Inflammatory macrophage (primary cell): ENCODE measurements around the gene BCAS1.

Experiments
- DNase-seq, 2 donors: peaks; one replicate each; pipeline ENCODE4 v3.0.0-alpha.2; 2020 to 2022

BCAS1 gene

DNA sequence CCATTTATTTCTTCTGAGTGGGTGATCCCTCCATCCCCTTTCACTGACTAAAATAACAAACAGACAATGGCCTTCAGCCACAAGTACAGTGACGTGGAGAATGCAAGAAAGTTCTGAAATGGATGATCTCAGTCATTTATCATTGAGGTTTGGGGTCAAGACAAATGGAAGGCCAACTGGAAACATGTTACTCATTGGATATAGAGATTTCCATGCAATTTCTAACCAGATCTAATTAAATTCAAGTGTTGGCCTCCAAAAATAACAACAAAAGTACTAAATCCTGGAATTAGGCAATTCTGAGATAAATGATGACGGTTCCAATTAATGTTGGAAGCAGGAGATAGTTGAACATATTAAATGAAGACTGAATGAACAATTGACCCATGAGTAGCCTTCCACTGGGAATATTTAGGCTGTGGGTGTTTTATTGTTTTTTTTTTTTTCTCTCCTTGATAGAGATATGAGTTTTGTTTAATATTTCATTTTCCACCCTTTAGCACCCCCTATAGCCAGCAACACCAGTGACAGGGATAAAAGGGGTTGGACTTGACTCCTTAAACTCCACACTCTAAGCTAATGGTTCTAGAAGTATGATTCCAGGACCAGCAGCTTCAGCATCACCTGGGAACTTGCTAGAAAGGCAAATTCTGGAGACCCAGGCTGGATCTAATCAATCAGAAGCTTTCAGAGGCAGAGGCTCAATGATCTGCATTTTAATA is 112.8 kb downstream of the BCAS1 start:
- no peak for DNase-seq

DNA sequence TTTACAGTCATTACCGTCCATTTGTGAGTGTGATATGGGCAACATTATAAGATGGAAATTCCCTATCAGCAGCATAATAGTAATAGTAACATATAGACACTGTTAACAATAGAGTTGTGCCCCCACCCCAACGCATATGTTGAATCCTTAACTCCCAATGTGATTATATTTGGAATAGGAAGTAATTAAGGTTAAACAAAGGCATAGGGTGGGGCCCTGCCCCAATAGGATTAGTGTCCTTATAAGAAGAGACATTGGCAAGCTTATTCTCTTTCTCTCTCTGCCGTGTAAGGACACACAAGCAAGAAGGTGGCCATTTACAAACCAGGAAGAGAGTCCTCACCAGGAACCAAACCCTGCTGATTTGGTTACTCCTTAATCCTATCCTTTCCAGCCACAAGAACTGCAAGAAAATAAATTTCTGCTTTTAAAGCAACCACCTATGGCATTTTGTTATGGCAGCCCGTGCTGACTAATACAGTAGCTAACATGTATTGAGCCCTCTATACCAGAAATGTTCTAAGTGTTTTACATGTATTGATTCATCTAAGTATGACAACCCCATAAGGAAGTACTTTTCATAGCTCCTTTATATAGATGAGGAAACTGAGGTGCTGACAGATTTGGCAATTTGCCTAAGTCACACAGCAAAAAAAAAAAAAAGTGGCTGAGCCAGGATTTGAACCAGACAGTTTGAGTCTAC is 114.2 kb downstream of the BCAS1 start:
- DNase-seq = peak in 1 of 2 donors; percentile 30

DNA sequence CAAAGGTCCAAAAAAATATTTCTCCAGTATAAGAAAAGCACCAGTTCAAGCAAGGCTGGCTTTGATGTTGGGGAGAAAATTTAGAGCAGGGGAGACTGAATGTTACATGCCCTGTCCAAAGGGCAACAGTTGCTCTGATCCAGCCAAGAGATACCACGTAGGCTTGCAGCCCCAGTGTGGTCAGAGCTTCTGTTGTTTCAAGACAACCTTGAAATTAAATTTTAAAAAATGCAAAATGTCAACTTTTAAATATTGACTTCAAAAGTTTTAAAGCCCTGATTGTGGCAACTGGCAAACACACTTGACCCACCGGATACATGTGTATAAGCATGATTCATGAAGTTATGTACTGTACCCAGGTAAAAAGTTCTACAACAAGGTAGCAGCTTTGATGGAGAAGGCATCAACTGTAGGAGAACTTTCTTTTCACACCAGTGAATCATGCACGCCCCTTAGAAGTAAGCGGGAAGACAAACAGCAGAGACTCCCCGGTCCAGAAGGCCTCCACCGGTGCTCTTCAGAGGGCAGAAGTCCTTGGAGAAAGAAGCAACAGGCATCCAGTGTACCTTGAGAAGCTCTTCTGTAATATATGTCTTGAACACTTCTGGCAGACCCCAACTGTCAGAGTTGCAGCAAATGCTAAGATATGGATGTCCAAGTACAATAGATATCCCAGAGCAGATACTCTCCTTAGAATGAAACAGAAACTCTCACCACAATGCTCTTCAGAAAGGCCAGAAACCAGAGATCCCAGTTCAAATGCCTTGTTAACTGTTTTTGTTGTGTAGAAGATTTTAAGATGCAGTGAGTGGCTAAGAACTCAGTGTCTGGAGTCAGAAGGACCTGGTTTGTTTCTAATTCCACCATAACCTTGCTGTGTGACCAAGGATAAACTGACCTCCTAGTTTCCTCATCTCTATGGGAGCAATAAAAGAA is 115.4 kb downstream of the BCAS1 start:
- DNase-seq = no peak

DNA sequence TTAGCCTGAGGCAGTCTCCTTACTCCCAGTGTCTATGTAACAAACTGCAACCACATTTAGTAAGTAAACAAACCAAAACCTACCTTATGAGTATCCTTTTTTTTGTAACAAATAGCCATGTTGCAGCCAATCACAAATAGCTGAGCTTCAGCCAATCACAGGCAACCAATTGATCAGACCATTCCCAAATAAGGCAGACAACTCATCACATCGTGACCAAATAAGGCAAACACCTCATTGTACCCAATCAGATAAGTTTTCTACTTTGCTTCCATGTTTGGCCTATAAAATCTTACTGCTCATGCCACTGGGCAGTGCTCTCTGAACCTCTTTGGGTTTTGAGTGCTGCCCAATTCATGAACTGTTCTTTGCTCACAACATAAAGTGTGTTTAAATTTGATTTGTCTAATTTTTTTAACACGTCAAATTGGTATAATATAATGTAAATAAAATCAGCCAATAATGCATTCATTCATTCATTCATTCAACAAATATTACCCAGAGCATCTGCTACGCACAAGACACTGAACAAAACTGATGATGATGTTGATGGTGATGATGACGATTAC is 117.8 kb downstream of the BCAS1 start:
- DNase-seq = no peak

DNA sequence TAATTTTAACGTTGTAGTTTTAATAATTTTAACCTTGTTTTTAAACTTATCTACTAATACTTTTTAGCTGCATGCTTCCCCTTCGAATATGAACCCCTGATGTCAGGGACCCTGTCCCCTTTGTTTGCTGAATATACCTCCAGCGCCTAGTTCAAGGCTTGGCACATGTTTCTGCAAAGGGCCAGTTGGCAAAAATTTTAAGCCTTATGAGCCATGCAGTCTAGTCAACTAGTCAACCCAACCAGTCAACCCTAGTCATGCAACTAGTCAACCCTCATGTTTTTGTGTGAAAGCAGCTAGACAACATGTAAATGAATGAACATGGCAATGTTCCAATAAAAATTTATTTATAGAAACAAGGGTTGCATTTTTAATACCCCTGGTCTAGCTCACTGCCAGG is 119.8 kb downstream of the BCAS1 start:
- no peak for DNase-seq

DNA sequence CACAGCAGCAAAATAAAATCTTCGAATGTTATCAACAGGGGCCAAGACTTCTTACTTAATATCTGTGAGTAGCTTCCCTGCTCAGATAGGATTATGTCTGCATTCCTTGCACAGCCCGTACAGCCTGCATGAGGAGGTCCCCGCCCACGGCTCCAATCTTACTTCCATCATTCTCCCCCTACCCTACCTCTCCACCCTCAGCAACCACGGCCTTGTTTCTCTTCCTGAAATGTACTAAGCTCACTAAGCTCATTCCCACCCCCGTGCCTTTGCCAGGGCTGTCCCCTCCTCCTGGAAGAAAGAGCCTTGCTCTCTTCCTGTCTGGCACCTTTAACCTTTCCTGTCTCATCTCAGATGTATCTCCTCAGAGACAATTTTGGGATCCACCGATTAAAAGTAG is 120.4 kb downstream of the BCAS1 start:
- DNase-seq = peak; percentile 23 to 75

DNA sequence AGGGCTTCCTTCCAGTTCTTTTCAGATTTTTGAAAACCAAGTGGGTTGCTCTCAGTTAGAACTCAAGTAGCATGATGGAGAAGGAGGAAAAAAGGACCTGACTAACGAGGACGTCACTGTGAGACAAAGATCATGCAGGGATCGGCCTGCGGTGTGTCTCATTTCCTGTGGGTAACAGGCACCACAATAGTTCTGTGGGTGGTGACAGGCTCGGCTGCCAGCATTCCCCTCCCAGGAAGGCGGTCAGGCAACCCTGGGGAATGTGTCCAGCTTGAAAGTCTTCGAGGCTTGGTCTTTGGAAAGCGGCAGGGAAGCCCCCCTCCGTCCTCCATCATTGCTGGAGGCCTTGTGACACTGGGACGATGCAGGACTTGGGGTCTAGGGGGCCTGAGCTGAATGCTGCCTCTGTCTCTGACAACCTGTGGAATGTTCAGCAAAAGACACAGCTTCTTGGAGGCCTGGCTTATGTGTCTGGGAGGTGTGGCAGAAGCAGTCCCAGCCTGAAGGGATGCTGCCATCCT is 121.0 kb downstream of the BCAS1 start:
- peak; percentile 70 to 88 for DNase-seq

DNA sequence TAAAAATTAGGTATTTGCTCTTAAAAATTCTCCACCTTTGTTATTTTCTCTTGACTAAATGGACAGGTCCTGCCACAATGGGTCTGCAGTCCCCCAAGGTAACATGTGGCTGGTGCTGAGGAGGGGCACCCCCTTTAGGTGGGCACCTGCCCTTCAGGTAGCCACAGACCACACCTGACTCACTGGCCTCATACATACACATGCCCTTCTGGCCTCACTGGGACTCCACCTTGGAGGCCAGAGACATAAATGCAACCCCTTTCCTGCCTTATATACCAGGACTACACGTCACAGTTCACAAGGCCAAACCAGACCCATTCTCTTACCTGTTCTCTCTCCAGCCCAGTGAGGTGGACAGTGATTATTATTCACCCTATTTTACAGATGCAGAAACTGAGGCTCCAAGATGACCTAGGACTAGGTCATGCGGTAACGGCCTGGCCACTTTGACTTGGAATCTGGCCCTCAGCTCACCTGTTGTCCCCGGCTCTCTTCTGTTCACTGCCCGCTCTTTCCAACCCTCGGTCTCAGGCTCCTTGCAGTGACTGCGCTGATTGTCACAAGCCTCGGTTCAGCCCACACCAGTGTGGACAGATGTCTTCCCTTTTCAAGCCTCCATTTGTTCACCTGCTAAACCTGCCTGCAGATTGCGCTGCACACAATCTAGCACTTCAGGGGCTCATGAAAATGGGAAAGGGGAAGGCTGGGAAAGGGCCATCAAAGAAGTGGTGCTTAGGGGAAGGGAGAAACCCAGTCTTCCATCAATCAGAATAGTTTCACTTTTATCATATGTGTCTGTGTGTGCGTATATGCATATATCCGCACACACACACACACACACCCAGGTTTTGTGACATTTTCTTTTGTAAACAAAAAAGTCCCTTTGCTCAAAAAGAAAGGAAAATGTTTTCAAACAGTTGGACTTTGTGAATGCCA is 121.7 kb downstream of the BCAS1 start:
- no peak for DNase-seq

DNA sequence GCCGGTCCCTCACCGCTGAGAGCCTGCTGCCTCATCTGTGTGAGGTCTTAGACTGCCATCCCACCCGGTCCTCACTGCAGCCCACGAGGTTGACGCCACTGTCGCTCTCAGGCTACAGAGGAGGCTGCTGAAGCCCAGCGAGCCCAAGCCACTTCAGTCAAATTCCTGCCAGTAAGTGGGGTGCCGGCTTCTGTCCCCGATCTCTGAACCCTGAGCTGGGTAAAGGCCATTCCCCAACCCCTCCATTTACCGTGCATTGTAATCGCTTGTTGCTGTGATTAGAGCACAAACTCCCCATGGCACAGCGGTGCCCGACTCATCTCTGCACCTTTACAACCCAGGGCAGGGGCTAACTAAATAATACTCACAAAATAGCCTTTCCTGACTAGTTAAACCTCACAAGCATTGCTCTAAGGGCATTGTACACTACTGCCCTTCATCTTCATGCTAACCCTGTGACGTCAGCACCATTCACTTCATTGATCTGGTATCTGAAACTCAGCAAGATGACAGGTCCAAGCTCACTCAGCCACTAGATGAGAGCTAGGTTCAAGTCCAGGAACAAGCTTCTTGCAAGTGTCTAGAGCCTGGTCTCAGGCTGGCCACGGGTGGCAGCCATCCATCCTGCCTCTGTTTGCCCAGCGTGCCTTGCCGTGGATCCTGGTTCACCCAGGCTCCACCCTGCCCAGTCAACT is 122.7 kb downstream of the BCAS1 start:
- DNase-seq = no peak

DNA sequence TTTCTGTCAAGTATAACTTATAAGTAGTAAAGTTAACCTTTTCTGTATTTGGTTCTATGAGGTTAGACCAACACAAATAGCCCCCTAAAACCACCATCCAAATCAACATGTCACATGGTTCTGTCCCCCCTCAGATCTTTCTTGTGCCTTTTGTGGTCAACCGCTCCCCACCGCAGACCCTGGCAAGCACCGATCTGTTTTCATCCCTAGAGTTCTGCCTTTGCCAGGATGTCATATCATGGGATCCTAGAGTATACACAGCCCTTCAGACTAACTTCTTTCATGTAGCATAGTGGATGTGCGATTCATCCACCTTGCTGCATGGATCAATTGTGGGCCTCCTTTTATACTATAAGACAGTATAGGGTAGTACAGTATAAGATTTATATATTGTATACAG is 124.3 kb downstream of the BCAS1 start:
- DNase-seq = no peak

DNA sequence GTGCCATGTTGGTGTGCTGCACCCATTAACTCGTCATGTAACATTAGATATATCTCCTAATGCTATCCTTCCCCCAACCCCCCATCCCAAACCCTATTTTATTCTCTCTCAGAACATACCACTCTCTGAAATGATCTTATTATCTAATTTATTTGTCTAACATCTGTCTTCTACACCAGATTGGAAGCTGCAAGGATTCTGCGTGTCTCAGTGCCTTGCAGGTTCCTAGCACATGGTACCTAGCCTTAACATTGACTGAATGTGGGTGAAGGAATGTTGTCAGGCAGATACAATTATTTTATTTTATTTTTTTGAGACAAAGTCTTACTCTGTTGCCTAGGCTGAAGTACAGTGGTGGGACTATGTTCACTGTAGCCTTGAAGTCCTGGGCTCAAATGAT is 124.9 kb downstream of the BCAS1 start:
- DNase-seq = no peak

DNA sequence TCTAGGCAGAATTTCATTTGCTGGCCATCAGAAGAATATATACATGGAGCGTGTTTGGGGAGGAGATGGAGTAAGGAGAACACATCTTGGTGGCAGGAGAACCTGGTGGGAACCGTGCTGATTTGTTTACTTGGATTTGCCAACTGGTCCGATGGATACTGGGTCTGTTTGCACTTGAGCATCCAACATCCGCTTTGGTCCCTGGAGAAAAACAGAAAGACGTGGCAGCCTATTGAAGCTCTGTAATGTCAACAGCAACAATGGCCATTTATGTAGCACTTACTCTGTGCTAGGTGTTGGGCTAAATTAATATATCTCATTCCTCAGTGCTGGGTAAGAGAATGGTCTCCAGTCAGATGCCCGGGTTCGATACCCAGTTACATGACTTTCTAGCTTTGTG is 125.6 kb downstream of the BCAS1 start:
- DNase-seq = no peak

DNA sequence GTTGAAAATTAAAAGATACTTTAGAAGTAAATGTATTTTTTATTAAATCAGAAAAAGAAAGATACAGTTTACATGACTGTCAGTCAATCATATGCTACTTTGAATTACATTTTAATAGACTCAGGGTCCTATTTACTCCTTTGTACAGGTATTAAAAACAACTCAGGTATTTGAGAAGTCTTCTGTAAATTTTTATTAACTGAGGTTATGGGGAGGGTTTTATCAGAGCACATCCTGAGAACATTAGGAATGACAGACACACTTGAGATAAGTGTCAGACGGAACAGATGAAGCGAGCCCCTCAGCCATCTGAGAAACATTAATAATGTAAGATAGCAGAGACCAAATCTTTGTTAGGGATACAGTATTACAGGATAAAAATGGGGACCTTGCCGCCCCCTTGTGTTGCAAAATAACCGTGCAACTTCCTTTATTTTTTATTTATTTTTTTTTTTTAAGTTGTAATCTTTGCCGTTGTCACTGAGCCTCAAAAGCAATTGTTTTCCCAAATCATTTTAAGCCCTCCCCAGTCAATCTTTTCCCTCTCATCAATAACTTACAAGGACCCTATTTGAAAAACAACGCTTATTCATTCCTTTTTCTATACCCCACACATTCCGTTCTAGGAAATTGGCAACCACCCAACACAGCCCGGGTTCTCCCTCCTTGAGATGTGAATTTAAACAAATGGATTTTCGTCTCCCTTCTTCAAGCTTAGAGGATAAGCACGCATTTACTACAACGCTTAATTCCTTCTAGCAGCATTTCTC is 126.7 kb downstream of the BCAS1 start:
- DNase-seq = peak; percentile 51 to 52

DNA sequence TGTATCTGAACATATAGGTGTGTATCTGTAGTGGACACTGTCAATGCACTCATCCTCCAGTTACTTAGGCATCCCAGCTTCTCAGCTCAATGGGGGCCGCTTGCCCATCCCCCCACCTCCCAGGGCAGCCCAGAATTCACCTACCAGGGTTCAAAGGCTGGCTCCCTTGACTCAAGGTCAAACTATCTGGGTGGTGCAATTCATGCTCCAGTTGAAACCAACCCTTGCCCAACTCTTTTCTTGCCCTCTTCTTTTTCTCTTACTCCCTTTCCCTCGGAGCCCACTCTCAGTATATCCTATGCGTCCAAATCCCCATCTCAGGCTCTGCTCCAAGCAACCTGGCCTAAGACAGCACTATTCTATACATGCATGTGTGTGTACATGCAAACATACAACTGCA is 127.4 kb downstream of the BCAS1 start:
- no peak for DNase-seq

DNA sequence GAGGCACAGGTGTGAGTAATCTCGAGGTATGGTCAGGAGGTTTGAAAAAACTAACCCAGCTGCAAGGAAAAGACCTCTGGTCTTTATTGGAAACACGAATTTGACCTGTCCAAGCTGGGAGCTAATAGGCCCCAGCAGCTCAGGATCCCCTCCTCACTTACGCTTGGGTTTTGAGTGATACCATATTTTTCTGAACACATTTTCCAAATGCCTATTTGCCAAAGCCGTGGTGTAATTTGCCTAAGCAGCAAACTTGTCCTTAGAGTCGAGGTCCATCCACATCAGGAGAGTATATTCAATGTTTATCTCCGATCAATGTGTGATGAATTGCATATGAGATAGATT is 128.0 kb downstream of the BCAS1 start:
- no peak for DNase-seq

DNA sequence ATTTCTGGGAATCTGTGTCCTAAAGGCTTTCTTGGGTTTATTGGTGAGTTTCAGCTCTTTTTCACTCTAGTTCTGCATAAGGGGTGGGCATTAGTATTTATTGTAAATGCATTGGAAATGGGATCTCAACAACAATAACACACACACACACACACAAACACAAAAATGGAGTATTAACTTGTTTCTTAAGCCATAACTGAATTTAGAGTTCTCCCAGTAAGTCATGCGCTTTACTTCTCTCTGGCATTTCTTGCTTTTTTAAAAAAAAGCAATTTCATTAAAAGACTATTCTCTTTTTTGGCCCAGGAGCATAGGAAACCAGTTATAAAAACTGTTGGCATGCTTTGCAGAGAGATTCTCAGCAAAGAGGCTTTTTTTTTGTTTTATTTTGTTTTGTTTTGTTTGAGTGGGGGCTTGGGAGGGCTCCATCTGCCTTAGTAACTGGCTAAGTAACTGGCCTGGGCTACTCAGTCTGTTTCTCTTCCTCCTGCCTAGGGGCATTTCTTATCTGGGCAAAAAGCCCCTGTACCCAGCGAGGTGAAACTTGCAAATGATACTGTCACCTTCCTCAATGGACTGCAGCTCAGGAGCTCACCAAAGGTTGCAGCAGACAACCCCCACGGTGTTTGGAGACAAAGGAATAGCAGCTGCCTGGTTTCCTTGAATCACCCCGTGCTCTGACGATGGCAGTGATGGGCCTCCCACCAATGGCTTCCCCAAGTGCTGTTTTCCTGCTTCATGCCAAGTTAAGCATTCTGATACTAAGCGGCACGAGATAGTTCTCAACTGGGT is 128.5 kb downstream of the BCAS1 start:
- DNase-seq = no peak

DNA sequence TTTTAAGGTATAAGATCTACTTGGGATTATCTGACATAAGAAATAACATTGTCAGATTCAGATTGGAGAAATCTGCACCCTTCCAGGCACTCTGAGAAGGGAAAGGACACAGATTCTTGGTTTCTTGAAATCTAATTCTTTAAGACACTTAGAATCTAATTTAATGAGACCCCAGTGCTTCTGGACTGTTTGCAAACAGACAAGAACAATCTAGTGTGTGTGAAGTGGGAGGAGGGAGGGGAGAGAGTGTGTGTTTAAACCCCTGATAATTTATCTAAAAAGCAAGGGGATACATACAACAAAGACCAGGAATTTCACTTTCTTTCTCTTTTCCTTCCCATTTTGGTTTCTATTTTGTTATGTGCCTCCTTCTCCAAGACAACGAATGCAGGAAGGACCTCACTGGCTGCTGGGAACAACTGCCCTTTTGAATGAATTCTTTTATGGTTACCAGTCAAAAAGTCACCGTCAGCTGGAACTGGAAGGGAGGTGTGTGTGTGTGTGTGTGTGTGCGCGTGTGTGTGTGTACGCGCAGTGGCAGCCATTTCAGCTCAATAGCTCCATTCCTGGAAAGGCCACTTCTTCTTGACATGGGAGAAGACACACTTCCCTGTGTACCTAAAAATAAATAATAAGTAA is 129.4 kb downstream of the BCAS1 start:
- DNase-seq = peak; percentile 42 to 52

DNA sequence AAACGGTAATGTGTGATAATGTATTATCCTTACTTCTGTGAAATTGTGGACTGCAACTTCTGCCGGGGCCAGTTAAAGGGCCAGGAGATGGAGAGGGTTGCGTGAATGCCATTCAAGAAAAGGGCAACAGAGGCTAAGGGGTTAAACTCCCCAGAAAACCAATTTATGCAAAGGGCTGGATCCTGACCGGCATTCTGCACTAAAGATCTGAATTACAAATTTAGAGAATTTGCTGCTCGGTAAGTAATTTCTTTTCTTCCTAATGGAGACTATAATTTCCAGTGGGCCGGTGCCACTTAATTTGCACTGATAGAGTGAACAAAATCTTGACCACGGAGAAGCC is 130.1 kb downstream of the BCAS1 start:
- peak in 1 of 2 donors; percentile 4 for DNase-seq
